ENCODE results near the gene ESR1. TPM values are rescaled to one million over a fixed set of nuclear protein-coding genes. Genes with fewer than 3 reads are reported as not detected.

ESR1 gene
- total RNA-seq, 1 donor from 2014 or later, result 0.05 TPM

DNA sequence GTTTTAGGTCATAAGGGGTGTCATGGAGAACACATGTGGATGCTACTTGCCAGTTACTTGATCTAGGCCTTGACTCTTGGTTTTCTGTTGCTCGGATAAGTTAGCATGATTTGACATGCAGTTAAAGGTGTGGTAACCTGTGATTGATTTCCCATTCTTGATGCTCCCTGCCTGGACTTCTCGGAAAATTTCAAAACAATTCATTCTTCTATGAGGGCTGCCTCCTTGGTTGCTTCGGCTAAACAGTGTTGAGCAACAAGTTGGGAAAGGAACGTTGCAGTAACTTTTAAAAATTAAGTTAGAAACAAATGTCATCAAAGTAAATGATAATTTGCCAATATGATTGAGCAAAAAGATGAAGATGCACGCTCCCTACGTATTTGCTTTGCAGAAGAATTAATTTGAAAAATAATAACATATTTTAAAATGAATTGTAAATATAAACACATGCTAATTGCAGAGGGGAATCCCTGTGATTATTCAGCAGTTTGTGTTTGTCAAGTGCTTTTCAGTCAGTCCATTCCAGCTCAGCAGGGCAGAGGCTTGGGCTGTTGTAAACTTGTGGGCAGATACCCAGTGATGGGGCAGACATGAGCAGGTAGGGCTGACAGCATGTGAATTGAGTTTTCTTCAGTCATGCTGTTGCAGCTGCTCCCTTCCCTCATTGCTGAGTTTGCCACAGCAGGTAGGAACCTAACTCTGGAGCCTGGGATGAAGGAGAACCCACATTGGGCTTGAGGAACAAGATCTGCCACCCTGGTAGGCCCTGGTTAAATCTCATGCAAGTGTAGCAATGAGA, 110.2 kb downstream of the ESR1 start:
- Histone ChIP-seq H3K4me1 (ENCODE audit: insufficient read depth, low read length) (no peaks in the 10 kb centered on the region), H2AFZ (ENCODE audit: low read depth, low read length) (no peak overlapping the region), H3K79me2 (ENCODE audit: insufficient read depth, low read length) (no peaks in the 10 kb centered on the region), H3K36me3 (ENCODE audit: insufficient read depth, low read length) (no peaks in the 10 kb centered on the region), H4K20me1 (ENCODE audit: insufficient read depth, low read length) (no peaks in the 10 kb centered on the region), H3K9me3 (ENCODE audit: insufficient read depth, low read depth, low read length) (no peaks in the 10 kb centered on the region), H3K27me3 (ENCODE audit: insufficient read depth, low read length) (no peaks in the 10 kb centered on the region), H3K27ac (ENCODE audit: low read depth, low read length) (no peak overlapping the region), H3K4me2 (ENCODE audit: low read length) (no peak overlapping the region), H3K4me3 (ENCODE audit: insufficient read depth, low read depth, low read length) (no peak overlapping the region), H3K9ac (ENCODE audit: low read length) (no peak overlapping the region)
- Mint-ChIP-seq H3K27ac (ENCODE audit: unreplicated experiment) (no peak overlapping the region), H3K36me3 (ENCODE audit: low read depth, unreplicated experiment) (no peaks in the 10 kb centered on the region), H3K4me1 (ENCODE audit: low read depth, unreplicated experiment) (peaks cover 7% of the 10 kb centered on the region), H3K27me3 (ENCODE audit: low read depth, unreplicated experiment) (no peaks in the 10 kb centered on the region), H3K9me3 (ENCODE audit: unreplicated experiment) (peaks cover 6% of the 10 kb centered on the region), H3K4me3 (ENCODE audit: unreplicated experiment) (no peak overlapping the region)
- TF ChIP-seq, protein P1, sequence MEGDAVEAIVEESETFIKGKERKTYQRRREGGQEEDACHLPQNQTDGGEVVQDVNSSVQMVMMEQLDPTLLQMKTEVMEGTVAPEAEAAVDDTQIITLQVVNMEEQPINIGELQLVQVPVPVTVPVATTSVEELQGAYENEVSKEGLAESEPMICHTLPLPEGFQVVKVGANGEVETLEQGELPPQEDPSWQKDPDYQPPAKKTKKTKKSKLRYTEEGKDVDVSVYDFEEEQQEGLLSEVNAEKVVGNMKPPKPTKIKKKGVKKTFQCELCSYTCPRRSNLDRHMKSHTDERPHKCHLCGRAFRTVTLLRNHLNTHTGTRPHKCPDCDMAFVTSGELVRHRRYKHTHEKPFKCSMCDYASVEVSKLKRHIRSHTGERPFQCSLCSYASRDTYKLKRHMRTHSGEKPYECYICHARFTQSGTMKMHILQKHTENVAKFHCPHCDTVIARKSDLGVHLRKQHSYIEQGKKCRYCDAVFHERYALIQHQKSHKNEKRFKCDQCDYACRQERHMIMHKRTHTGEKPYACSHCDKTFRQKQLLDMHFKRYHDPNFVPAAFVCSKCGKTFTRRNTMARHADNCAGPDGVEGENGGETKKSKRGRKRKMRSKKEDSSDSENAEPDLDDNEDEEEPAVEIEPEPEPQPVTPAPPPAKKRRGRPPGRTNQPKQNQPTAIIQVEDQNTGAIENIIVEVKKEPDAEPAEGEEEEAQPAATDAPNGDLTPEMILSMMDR (IDR thresholded peaks at IDR 0.05; ENCODE audit: insufficient read depth, low read depth, low read length), result no peak
- no peak for TF ChIP-seq EZH2 (IDR thresholded peaks at IDR 0.05; ENCODE audit: insufficient read depth, low read length)
- FAIRE-seq (no peak), DNase-seq (ENCODE audit: low read depth) (no peak)

DNA sequence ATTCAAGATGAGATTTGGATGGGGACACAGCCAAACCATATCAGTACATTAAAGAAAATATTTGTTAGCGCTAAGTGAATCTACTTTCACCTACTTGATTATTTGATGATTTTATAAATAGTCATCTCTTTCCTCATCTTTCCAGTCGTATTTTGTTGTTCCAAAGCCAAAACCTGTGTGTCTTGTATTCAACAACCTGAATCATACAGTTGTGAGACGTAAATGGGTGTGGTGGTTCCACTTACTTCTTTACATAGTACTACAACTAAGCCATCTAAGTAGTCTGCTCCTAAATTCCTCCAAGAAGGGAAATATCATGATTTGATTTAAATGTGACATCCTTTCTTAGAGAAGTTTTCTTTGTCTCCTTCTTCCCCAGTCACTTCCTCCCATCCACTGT, 132.8 kb downstream of the ESR1 start:
- Histone ChIP-seq H3K27me3 (ENCODE audit: insufficient read depth, low read length) (no peaks in the 10 kb centered on the region), H3K9me3 (ENCODE audit: insufficient read depth, low read depth, low read length) (no peaks in the 10 kb centered on the region), H3K9ac (ENCODE audit: low read length) (no peak overlapping the region), H4K20me1 (ENCODE audit: insufficient read depth, low read length) (no peaks in the 10 kb centered on the region), H3K4me2 (ENCODE audit: low read length) (no peak overlapping the region), H3K36me3 (ENCODE audit: insufficient read depth, low read length) (no peaks in the 10 kb centered on the region), H3K4me3 (ENCODE audit: insufficient read depth, low read depth, low read length) (no peak overlapping the region), H3K79me2 (ENCODE audit: insufficient read depth, low read length) (no peaks in the 10 kb centered on the region), H2AFZ (ENCODE audit: low read depth, low read length) (no peak overlapping the region), H3K4me1 (ENCODE audit: insufficient read depth, low read length) (no peaks in the 10 kb centered on the region), H3K27ac (ENCODE audit: low read depth, low read length) (no peak overlapping the region)
- Mint-ChIP-seq H3K4me1 (ENCODE audit: low read depth, unreplicated experiment) (no peaks in the 10 kb centered on the region), H3K36me3 (ENCODE audit: low read depth, unreplicated experiment) (no peaks in the 10 kb centered on the region), H3K9me3 (ENCODE audit: unreplicated experiment) (no peaks in the 10 kb centered on the region), H3K27me3 (ENCODE audit: low read depth, unreplicated experiment) (no peaks in the 10 kb centered on the region), H3K4me3 (ENCODE audit: unreplicated experiment) (no peak overlapping the region), H3K27ac (ENCODE audit: unreplicated experiment) (no peak overlapping the region)
- FAIRE-seq (no peak), DNase-seq (ENCODE audit: low read depth) (no peak)
- no peak for TF ChIP-seq EZH2 (IDR thresholded peaks at IDR 0.05; ENCODE audit: insufficient read depth, low read length)
- TF ChIP-seq, protein P1 (IDR thresholded peaks at IDR 0.05; ENCODE audit: insufficient read depth, low read depth, low read length), result no peak
